DOHH2 (cell line): ENCODE data around the gene CDHR2.

Source experiments
- H3F3A ChIP-seq: fragments of 200-600 bp; sonication (generic), shearing (Covaris generic); 2 replicates; pipeline ENCODE4 v1.6.0; 2016; ENCODE audit warnings: antibody characterized with exemption, mild to moderate bottlenecking; ENCODE audit not compliant: control insufficient read depth, insufficient read depth
- H3K27ac ChIP-seq: fragments of 200-600 bp; sonication (generic); 2 replicates; pipeline ENCODE4 v1.5.1; 2014; ENCODE audit warnings: low read depth, mild to moderate bottlenecking, low read length, moderate library complexity
- H3K27me3 ChIP-seq: fragments of 200-600 bp; sonication (generic); 2 replicates; pipeline ENCODE4 v1.6.1; 2014; ENCODE audit warnings: mild to moderate bottlenecking, low read length, mixed read lengths; ENCODE audit not compliant: control insufficient read depth
- H3K36me3 ChIP-seq: fragments of 200-600 bp; sonication (generic); 2 replicates; pipeline ENCODE4 v1.6.1; 2014; ENCODE audit warnings: mild to moderate bottlenecking, low read length, moderate library complexity, mixed read lengths; ENCODE audit not compliant: control insufficient read depth
- H3K4me1 ChIP-seq: fragments of 200-600 bp; sonication (generic); 2 replicates; pipeline ENCODE4 v1.6.1; 2014; ENCODE audit warnings: mild to moderate bottlenecking, low read length, mixed read lengths; ENCODE audit not compliant: control insufficient read depth
- H3K4me2 ChIP-seq: fragments of 200-600 bp; sonication (generic); 2 replicates; pipeline ENCODE4 v1.6.0; 2014; ENCODE audit warnings: mild to moderate bottlenecking, low read length, moderate library complexity
- H3K4me3 ChIP-seq: fragments of 200-600 bp; sonication (generic); 2 replicates; pipeline ENCODE4 v1.5.1; 2014; ENCODE audit warnings: mild to moderate bottlenecking, low read length, mixed read lengths
- H3K79me2 ChIP-seq: fragments of 200-600 bp; sonication (generic); 2 replicates; pipeline ENCODE4 v1.6.1; 2014; ENCODE audit warnings: mild to moderate bottlenecking, low read length, mixed read lengths; ENCODE audit not compliant: control insufficient read depth
- H3K9me2 ChIP-seq: fragments of 200-600 bp; sonication (generic); replicated peaks from 2 replicates; pipeline ENCODE4 v1.6.1; 2014; ENCODE audit warnings: mild to moderate bottlenecking, low read length, mixed read lengths; ENCODE audit not compliant: control insufficient read depth
- H3K9me3 ChIP-seq: fragments of 200-600 bp; sonication (generic); 2 replicates; pipeline ENCODE4 v1.6.1; 2014; ENCODE audit warnings: antibody characterized with exemption, low read length, mixed read lengths; ENCODE audit not compliant: control insufficient read depth, insufficient read depth
- H4K20me1 ChIP-seq: fragments of 200-600 bp; sonication (generic); 2 replicates; pipeline ENCODE4 v1.6.0; 2014; ENCODE audit warnings: low read depth, mild to moderate bottlenecking, antibody characterized with exemption, low read length, moderate library complexity; ENCODE audit not compliant: control insufficient read depth, insufficient read depth
- CTCF ChIP-seq: fragments of 200-600 bp; sonication (generic); IDR thresholded peaks from one replicate; pipeline ENCODE4 v1.5.1; 2014; ENCODE audit warnings: antibody characterized with exemption, mild to moderate bottlenecking, low read depth, low read length; ENCODE audit not compliant: poor library complexity, severe bottlenecking
- EZH2phosphoT487 ChIP-seq: fragments of 200-600 bp; sonication (generic); IDR thresholded peaks from 2 replicates; pipeline ENCODE4 v1.6.1; 2017; ENCODE audit warnings: borderline replicate concordance, mild to moderate bottlenecking, antibody characterized with exemption, low read length, moderate library complexity, mixed read lengths

The CDHR2 gene

DNA sequence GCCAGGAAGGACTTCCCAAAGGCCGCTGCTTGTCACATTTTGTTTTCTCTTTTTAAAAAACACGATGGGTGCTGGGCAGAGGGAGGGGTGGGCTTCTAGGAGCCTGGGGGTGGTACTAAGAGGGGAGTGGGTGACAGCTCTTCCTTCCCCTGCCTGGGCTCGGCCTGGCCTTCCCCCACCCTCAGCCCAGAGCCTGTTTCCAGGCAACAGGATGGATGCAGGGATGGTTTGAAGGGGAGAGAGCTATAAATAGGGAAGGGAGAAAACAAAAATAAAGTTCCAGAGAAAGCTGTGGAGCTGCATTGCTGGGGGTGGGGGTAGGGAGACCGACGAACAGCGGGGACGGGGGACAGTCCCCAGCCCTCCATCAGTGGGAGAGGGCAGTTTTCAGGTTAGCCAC is 67.4 kb downstream of the CDHR2 start:
- H3K4me3 ChIP-seq, result no peak overlapping the region
- H3K36me3 ChIP-seq, result no peaks in the 10 kb centered on the region
- no peak overlapping the region for H3K27ac ChIP-seq
- no peaks in the 10 kb centered on the region for H3F3A ChIP-seq
- no peaks in the 10 kb centered on the region for H3K9me3 ChIP-seq
- no peaks in the 10 kb centered on the region for H3K4me1 ChIP-seq
- no peaks in the 10 kb centered on the region for H3K9me2 ChIP-seq
- no peaks in the 10 kb centered on the region; the same call in 1 of the 2 replicates for H4K20me1 ChIP-seq
- TF ChIP-seq EZH2phosphoT487, result no peak
- no peak for TF ChIP-seq CTCF
- H3K27me3 ChIP-seq, result peaks cover 32% of the 10 kb centered on the region
- H3K4me2 ChIP-seq, result no peak overlapping the region
- H3K79me2 ChIP-seq, result no peaks in the 10 kb centered on the region

DNA sequence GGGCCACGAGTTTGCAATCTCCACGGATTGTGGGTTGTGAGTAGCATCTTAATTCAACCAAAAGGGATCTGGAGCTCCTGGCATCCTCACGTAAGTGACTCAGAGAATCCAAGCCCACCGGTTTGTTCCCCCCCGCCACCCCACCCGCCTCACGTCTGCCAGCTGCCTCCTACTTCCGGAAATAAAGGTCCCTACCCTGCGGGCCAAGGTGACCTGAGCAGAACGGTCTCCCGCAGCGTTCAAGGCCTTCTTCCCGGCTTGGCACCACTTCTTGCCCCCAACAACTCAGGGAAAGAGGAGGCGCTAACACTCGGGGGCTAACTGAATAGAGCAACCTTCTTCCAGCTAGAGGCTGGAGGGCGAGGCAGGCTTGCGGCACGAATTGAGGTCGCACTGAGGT is 69.6 kb downstream of the CDHR2 start:
- Histone ChIP-seq H3F3A (no peaks in the 10 kb centered on the region), H3K79me2 (no peaks in the 10 kb centered on the region), H3K4me1 (no peaks in the 10 kb centered on the region), H3K36me3 (no peaks in the 10 kb centered on the region), H3K9me3 (no peaks in the 10 kb centered on the region), H3K4me3 (no peak overlapping the region), H3K27ac (no peak overlapping the region), H3K4me2 (no peak overlapping the region), H3K27me3 (peaks cover 21% of the 10 kb centered on the region), H3K9me2 (no peaks in the 10 kb centered on the region), H4K20me1 (no peaks in the 10 kb centered on the region)
- TF ChIP-seq CTCF, result no peak
- TF ChIP-seq EZH2phosphoT487, result no peak

DNA sequence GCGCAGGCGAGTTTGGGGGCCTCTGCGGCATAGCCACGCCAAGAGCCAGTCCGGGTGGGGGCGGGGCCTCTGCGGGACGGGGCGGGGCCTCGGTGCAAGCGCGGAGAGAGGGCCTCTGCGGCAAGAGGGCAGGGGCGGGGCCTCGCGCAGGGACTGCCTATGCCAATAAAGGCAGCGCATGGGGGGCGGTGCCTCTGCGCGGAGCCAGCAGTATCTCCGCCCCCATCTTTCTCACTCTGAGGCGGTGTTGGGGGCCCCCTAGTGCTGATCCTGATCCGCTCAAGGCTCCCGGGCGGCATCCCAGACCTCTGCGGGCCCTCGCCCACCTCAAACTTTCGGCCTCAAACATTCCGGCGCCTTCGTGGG is 70.0 kb downstream of the CDHR2 start:
- H3K4me3 ChIP-seq, result no peak overlapping the region
- no peak overlapping the region for H3K27ac ChIP-seq
- peaks cover 21% of the 10 kb centered on the region for H3K27me3 ChIP-seq
- no peaks in the 10 kb centered on the region for H3K9me3 ChIP-seq
- no peaks in the 10 kb centered on the region for H4K20me1 ChIP-seq
- no peaks in the 10 kb centered on the region for H3K4me1 ChIP-seq
- no peaks in the 10 kb centered on the region for H3K36me3 ChIP-seq
- H3K9me2 ChIP-seq, result no peaks in the 10 kb centered on the region
- H3K79me2 ChIP-seq, result no peaks in the 10 kb centered on the region
- H3K4me2 ChIP-seq, result no peak overlapping the region
- TF ChIP-seq EZH2phosphoT487 (no peak), CTCF (peak; percentile 54)
- H3F3A ChIP-seq, result no peaks in the 10 kb centered on the region
